ENCODE results near the gene RRAS2. TPM values are rescaled to one million over a fixed set of nuclear protein-coding genes. Genes with fewer than 3 reads are reported as not detected.

RRAS2 gene
- total RNA-seq, 2 donors from 2014 or later: 15.8 to 27.5 TPM

GRCh38 chr11:14322510-14322909, 36.5 kb downstream of the RRAS2 start:
- intact Hi-C loops (cut with DNase I): no loop called here
- WGBS, 2 donors: 60 to 62% methylated on average over 2 of the region's 2 CpGs
- ATAC-seq (no peak), DNase-seq (no peak)
- no peak for TF ChIP-seq CTCF (IDR thresholded peaks at IDR 0.05)
- no peak for TF ChIP-seq POLR2A (IDR thresholded peaks at IDR 0.05)
- no peak overlapping the region for H3K27ac ChIP-seq
- H3K9me3 ChIP-seq: no peaks in the 10 kb centered on the region
- no peak overlapping the region for H3K4me3 ChIP-seq
- H3K4me1 ChIP-seq: peaks cover 7% of the 10 kb centered on the region
- H3K27me3 ChIP-seq: no peaks in the 10 kb centered on the region
- H3K36me3 ChIP-seq (replicated peaks in 1 of 2; ENCODE audit: insufficient read depth in 1 of 2, low read depth in 2 of 2): no peaks in the 10 kb centered on the region

- no peak overlapping the region for H3K27ac ChIP-seq
- intact Hi-C loops (cut with DNase I): no loop called here
- H3K9me3 ChIP-seq: no peaks in the 10 kb centered on the region
- no peak for ATAC-seq
- WGBS, 2 donors: 66 to 75% methylated on average over 3 of the region's 3 CpGs
- TF ChIP-seq CTCF (IDR thresholded peaks at IDR 0.05) (no peak), POLR2A (IDR thresholded peaks at IDR 0.05) (no peak)
- no peak for DNase-seq
- peaks cover 7% of the 10 kb centered on the region for H3K4me1 ChIP-seq
- H3K4me3 ChIP-seq: no peak overlapping the region
- H3K36me3 ChIP-seq (replicated peaks in 1 of 2; ENCODE audit: insufficient read depth in 1 of 2, low read depth in 2 of 2): no peaks in the 10 kb centered on the region
- no peaks in the 10 kb centered on the region for H3K27me3 ChIP-seq
Observed at GRCh38 chr11:14320020-14320419, 39.0 kb downstream of the RRAS2 start.

GRCh38 chr11:14318581-14318981, 40.4 kb downstream of the RRAS2 start:
- intact Hi-C loops (cut with DNase I): no loop called here
- Histone ChIP-seq H3K36me3 (replicated peaks in 1 of 2; ENCODE audit: insufficient read depth in 1 of 2, low read depth in 2 of 2) (no peaks in the 10 kb centered on the region), H3K4me1 (peaks cover 7% of the 10 kb centered on the region), H3K9me3 (no peaks in the 10 kb centered on the region), H3K27me3 (no peaks in the 10 kb centered on the region), H3K27ac (no peak overlapping the region), H3K4me3 (no peak overlapping the region)
- TF ChIP-seq POLR2A (IDR thresholded peaks at IDR 0.05) (no peak), CTCF (IDR thresholded peaks at IDR 0.05) (no peak)
- no peak for DNase-seq
- 13 to 15% methylated on average over 1 of the region's 1 CpG for WGBS, 2 donors
- no peak for ATAC-seq

GRCh38 chr11:14317659-14318325, 41.2 kb downstream of the RRAS2 start:
- 82 to 84% methylated on average over 7 of the region's 7 CpGs for WGBS, 2 donors
- Histone ChIP-seq H3K27ac (no peak overlapping the region), H3K36me3 (replicated peaks in 1 of 2; ENCODE audit: insufficient read depth in 1 of 2, low read depth in 2 of 2) (no peaks in the 10 kb centered on the region), H3K4me1 (peaks cover 7% of the 10 kb centered on the region), H3K9me3 (no peaks in the 10 kb centered on the region), H3K4me3 (no peak overlapping the region), H3K27me3 (no peaks in the 10 kb centered on the region)
- intact Hi-C loops (cut with DNase I): no loop called here
- ATAC-seq (no peak), DNase-seq (no peak)
- TF ChIP-seq POLR2A (IDR thresholded peaks at IDR 0.05) (no peak), CTCF (IDR thresholded peaks at IDR 0.05) (no peak)

- no peaks in the 10 kb centered on the region for H3K36me3 ChIP-seq (replicated peaks in 1 of 2; ENCODE audit: insufficient read depth in 1 of 2, low read depth in 2 of 2)
Observed at GRCh38 chr11:14315130-14315529, 43.9 kb downstream of the RRAS2 start.

More at GRCh38 chr11:14315130-14315529, 43.9 kb downstream of the RRAS2 start:
- intact Hi-C loops (cut with DNase I): no loop called here
- DNase-seq: no peak
- no peaks in the 10 kb centered on the region for H3K27me3 ChIP-seq
- TF ChIP-seq CTCF (IDR thresholded peaks at IDR 0.05) (no peak), POLR2A (IDR thresholded peaks at IDR 0.05) (no peak)
- no peak overlapping the region for H3K27ac ChIP-seq
- 93 to 95% methylated on average over 2 of the region's 2 CpGs for WGBS, 2 donors
- H3K9me3 ChIP-seq: no peaks in the 10 kb centered on the region
- no peak for ATAC-seq
- peaks cover 7% of the 10 kb centered on the region for H3K4me1 ChIP-seq
- no peak overlapping the region for H3K4me3 ChIP-seq
